ENCODE results near the gene RFNG. TPM values are rescaled to one million over a fixed set of nuclear protein-coding genes. Genes with fewer than 3 reads are reported as not detected.

The RFNG gene
- polyA plus RNA-seq, 5 donors = 31.2 to 57.4 (median 50.3) TPM

DNA sequence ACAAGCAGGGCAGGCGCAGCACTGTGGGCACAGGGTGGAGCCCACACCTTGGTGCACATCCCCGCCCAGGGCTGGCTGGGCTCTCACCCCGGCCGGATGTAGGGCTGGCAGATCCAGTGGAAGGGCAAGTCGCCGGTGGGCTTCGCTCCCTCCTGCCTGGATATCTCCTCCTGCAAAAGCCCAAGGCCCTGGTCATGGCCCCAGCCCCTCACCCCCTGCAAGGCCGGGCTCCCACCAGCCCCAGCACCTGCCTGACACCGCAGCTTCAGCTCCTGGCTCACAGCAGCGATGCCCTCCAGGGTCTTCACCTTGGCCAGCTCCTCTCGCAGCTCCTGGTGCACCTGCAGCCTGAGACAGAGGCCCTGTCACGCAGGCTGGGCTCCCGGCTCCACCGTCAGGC, 9.0 kb upstream of the RFNG start:
- no peak for DNase-seq

GRCh38 chr17:82060001-82060380, 8.4 kb upstream of the RFNG start:
- no peak for DNase-seq

DNA sequence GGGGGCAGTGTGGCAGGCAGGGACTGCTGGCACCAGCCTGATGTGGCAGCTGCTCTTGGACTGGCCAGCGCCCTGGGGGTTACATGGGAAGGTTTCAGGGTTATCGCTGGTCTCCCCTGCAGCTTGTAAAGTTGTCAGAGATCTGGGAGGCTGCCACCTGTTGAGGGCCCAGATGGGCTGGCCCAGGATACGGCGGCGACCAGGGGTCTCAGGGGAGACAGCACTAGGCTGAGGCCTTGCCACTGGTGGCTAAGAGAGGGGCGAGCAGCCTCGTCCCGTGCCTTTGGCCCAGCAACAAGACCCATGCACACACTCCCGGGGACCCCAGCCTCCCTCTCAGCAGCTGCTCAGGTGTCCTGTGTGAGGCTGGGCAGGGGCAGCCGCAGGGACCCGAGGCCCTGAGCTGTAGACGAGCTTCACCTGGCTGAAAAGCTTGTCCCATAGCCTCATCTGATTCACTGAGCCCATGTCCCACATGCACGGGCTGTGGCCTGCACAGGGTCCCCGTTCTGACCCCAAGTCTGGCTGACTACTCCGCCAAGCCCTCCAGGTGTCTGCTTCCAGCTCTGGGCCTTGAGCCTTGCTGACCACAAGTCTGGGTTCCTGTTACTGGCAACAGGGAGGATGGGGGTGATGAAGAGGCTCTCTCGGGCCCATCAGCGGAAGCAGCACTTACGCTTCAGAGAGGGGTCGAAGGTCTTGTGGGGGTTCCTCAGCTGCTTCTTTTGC, 7.8 kb upstream of the RFNG start:
- no peak for DNase-seq

DNA sequence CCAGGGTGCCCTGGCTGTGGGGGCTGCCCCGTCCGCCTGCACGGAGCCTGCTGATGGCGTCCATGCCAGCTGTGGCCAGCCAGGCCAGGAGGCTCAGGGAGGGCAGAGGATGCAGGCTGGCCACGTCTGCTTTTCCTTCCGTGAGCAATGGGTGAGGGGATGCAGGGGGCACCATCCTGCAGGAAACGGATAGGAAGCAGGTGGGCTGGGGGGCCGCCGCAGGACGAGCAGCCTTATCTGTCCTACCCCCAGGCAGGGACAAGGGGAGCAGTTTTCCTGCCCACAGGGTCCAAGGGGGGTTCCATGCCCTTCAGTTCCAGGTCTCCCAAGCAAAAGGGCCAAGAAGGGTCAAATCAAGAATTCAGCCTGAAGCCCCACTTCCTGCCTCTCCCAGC, 7.2 kb upstream of the RFNG start:
- no peak for DNase-seq

DNA sequence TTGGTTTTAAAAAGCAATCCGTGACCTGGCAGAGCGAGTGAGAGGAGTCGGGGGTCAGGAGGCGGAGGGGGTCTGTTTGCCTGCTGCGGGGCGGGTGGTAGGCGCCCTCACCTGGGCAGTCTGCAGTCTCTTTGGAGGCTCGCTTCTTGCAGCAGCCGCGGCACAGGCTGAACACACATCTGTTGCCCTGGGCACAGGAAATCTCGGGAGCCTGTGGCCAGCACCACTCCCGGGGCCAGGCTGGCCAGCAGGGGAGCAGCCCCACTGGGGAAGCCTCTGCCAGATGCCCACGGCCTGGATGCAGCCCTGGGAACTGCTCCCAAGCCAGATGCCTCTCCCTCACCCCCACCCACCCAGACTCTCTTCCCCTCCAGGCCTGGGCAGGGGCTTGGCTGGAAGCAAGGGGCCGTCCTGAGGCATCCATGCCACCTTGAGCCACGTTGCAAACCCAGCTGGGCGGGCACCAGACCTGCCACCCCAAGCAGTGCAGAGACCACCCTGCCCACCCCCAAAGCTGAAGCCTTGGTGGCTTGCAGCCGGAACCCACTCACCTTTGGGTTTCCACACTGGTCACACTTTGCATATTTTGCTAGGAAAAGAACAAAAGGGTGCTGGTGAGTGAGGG, 6.7 kb upstream of the RFNG start:
- DNase-seq = no peak

DNA sequence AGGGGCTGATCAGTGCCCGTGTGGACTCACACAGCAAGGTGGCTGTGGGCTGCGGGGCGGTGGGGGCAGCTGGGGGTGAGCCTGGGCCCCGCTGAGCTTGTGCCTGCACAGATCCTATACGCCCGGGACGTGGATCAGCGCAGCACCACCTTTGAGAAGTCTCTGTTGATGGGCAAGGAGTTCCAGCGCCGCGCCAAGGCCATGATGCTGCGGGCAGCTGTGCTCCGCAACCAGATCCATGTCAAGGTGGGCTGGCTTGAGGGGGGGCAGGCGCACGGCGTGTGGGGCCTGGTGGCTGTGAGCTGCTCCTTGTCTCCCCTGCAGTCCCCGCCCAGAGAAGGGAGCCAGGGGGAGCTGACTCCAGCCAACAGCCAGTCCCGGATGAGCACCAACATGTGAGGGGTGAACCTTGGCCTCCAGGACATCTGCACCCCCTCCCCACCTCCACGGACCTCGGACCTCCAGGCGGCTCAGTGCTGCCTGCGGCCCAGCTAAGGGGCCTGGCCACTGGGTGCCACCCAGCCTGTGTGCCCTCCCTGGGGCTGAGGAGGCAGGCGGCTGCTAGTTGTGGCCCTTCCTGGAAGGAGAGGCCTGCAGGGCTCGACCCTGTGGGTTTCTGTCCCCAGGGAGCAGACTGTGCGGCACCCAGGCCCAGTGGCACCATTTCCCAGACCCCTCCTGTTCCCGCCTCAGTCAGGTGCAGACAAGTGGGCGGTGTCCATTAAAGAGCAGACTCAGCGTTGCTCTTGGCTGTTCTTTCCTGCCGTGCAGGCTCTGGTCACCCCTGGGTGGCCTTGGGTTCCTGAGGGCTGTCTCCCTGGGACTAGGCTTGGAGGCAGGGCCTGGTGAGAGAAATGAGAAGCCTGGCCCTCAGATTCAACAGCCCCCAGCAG, 5.4 kb upstream of the RFNG start:
- no peak for DNase-seq

DNA sequence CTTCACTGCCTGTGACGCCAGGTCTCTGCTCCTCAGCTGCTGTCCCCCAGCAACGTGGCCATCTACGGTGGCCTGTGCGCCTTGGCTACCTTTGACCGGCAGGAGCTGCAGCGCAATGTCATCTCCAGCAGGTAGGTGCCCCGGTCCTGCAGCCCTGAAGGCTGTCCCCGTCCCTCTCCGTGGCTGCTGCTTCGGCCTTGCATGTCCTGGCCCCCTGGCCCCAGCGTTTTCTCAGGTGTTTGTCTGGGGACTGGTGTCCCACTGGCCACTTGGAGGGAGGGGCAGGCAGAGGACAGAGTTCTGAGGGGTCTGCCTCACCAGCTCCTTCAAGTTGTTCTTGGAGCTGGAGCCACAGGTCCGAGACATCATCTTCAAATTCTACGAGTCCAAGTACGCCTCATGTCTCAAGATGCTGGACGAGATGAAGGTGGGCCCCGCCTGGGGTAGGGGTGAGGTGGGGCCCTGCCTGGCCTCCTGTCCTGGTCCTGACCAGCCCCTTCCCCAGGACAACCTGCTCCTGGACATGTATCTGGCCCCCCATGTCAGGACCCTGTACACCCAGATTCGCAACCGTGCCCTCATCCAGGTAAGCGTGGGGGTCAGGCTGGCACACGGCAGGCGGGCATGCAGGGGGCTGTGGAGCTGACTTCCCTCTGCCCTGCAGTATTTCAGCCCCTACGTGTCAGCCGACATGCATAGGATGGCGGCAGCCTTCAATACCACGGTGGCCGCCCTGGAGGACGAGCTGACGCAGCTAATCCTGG, 4.5 kb upstream of the RFNG start:
- DNase-seq = no peak

DNA sequence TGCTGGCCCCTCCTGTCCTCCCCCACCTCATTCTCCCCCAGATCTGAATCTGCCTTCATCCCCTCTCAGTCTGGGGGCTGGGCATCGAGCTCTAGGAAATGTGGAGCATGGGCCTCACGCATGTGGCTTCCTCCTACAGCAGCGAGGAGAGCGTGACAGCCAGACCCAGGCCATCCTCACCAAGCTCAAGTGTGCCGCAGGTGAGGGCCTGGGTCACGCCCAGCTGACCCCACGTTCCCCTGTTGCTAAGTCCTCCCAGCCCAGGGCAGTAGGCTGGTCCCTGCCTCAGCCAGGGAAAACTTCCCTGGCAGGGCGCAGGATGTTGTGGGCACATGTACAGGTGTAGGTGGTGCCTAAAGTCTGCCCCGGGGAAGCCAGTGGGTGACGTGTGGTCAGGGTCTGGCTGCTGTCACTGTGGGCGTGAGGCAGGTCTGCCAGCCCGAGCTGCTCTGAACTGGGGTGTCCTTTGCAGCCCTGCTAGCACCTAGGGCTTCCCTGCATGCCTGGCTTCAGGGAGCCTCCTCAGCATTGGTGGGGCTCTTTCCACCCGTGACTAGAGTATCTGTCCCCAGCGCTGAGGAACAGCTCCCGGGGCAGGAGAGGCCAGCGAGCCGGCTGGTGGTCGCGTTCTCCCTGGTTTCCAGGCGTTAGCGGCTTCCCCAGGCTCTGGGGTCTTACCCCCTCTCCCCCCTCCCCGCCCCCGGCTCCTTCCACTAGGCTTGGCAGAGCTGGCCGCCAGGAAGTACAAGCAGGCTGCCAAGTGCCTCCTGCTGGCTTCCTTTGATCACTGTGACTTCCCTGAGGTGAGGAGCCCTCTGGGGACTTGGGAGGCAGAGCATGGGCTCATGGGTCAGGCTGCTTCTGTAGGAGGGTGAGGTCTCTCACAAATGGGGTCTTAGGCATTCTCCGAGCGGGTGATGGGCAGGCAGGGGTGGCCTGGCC, 3.7 kb upstream of the RFNG start:
- DNase-seq = no peak

DNA sequence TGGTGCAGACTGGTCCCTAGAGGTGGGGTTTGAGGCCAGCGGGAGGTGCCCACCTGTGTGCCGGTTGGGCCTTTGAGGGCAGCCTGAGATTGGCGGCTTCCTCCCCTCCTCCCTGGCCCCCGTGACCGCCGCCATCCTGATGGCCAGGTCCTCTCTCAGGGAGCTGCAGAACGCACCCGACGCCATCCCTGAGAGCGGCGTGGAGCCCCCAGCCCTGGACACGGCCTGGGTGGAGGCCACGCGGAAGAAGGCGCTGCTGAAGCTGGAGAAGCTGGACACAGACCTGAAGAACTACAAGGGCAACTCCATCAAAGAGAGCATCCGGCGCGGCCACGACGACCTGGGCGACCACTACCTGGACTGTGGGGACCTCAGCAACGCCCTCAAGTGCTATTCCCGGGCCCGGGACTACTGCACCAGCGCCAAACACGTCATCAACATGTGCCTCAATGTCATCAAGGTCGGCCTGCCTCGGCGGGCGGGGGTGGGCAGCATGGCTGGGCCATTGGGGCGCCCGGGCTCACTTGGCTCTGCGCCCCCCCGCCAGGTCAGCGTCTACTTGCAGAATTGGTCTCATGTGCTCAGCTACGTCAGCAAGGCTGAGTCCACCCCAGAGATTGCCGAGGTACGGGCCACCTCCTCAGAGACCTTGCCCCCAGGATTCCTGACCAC, 2.9 kb upstream of the RFNG start:
- DNase-seq = no peak

DNA sequence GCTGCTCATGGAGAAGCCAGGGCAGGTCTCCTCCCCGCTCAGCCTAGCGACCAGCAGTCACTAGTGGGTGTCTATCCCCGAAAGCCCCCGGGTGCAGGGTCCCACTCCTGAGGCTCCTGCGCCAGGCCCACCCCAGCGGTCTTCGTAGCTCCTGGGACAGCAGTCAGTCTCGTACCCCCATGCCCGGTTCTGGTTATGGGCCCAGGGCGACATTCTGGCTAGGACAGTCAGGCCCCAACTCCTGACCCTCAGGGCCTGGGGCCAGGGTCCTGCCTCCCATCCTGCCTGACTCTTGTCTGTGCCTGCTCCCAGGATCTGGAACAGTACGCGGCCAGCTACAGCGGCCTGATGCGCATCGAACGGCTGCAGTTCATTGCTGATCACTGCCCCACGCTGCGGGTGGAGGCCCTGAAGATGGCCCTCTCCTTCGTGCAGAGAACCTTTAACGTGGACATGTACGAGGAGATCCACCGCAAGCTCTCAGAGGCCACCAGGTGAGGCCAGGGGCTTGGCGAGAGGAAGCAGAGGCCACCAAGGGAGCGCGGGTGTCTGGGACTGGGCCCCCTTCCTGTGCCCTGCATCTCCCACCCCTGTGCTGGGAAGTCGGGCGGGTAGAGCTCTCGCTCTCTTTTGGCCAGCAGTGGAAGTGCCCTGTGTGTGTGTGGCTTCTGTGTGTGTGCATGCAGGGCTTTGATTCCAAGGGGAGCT, 2.1 kb upstream of the RFNG start:
- DNase-seq = no peak

DNA sequence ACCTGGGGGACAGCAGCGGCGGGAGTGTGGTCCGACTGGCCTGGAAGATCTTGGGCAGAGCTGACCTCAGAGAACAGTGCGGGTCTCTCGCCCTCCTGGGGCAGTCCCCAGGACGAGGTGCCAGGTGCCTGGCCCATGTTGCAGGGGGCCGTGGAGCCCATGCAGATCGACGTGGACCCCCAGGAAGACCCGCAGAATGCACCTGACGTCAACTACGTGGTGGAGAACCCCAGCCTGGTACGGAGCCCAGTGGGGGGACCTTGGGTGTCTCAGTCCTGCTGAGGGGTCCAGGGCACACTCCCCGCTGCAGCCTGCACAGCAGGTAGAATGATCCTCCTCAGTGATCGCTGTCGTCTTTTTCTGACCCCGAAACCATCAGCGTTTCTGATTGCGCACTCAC, 1.5 kb upstream of the RFNG start:
- no peak for DNase-seq

- no peak for DNase-seq
Measured at GRCh38 chr17:82052638-82053059, 1.0 kb upstream of the RFNG start.

- no peak for DNase-seq
Measured at GRCh38 chr17:82050761-82051641, 610 bp downstream of the RFNG start.

DNA sequence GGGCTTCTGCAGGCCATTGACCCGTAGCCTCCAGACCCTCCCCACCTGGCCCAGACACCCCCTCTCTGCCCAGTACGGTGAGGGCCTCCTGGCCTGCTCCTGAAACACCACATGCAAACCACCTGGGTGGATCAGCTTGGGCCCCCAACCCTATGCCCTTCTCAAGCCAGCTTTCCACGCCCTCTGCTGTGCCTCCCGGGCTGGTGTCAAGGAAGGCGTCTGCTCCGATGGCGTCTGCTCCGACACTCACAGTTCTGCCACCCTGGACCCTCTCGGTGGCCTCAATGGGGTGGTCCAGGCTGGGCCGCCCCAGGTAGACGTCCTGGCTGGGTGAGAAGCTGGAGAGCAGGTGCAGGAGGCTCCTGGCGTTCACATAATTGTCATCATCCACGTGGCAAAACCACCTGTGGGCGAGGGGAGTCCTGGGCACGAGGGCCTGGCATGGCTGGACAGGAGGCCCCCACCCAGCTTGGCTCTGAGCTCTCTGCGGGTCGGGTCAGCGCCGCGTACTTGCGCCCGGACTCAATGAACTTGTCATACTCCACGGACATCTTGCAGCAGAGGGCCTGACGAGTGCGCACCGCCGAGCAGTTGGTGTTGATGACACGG, 1.4 kb downstream of the RFNG start:
- no peak for DNase-seq

DNA sequence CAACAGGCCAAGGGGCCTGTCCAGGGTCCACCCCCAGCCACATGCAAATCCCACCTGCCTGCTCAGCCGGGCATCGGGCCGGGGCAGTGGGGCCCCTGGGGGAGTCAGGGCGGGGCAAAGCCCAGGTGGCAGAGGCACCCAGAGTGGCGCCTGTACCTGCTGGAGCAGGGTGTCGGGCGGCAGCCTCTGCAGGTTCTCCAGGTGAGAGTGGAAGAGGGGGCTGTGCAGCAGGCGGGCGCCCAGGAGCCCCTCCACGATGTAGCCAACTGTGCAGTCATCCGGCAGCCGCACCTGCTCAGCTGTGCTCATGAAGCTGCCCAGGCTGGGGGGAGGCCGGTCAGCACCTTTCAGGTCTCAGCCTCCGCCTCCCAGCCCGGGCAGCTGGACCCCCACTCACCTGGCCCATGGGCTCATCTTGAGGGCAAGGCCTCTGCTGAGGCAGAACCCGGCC, 2.1 kb downstream of the RFNG start:
- DNase-seq = no peak

DNA sequence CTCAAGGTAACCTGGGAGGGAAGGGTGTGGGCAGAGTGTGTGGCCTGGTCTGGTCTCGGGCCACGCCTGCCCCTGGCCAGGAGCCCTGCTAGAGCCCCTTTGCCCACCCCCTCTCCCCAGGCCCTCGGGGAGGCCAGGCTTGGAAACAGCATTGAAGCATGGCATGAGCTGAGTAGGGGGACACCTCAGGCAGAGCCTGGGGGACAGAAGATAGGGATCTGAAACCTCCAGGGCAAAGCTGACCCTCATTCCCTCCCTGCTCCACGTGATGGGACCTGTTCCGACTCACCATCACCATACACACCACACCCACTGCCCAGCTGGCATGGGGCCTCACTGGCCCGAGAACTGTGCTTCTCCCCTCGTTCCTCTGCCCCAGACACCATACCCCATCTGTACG, 2.5 kb downstream of the RFNG start:
- DNase-seq = no peak

- no peak for DNase-seq
Measured at GRCh38 chr17:82048571-82048971, 3.0 kb downstream of the RFNG start.
